ENCODE measurements around the gene HEATR5B. TPM values are rescaled to one million over a fixed set of nuclear protein-coding genes. Genes with fewer than 3 reads are reported as not detected.
"Not testable (repeated sequence)": the region's sequence is repeated elsewhere in the genome, so short reads cannot be mapped to it uniquely, and the experiment has no call there.

Gene HEATR5B
- total and polyA plus RNA-seq, 2 of the 8 experiments (the other 6 are each of a cell fraction or from before 2014, with no cell fraction given) = 7.0 to 12.6 TPM

- H4K91ac ChIP-seq (replicated peaks; ENCODE audit: insufficient read length, low read length); H3K27me3 ChIP-seq (replicated peaks in 1 of 4; ENCODE audit: control insufficient read depth in 3 of 4, extremely low read depth in 1 of 4, insufficient read depth in 3 of 4, low read length in 3 of 4); H2BK5ac ChIP-seq (ENCODE audit: low read depth, low read length); H3K4ac ChIP-seq (replicated peaks; ENCODE audit: insufficient read length, low read depth, low read length); H3K23ac ChIP-seq (ENCODE audit: insufficient read length); FAIRE-seq; H3K4me2 ChIP-seq (ENCODE audit: insufficient read depth in 1 of 2, low read depth in 2 of 2, low read length in 2 of 2); H2AK5ac ChIP-seq (ENCODE audit: low read depth, low read length); H4K8ac ChIP-seq (ENCODE audit: extremely low read depth, insufficient read depth, low read length); H3K4me3 ChIP-seq (ENCODE audit: extremely low read depth in 1 of 4, insufficient read depth in 2 of 4, low read depth in 3 of 4, low read length in 4 of 4); H2BK120ac ChIP-seq (replicated peaks; ENCODE audit: low read depth, low read length); H3K18ac ChIP-seq (ENCODE audit: extremely low read depth, low read length); DNase-seq (ENCODE audit: low read depth in 1 of 2, low spot score in 2 of 2); POLR2A ChIA-PET (ENCODE audit: partially characterized antibody); H3K27ac ChIP-seq (ENCODE audit: low read depth, low read length); H3K9ac ChIP-seq (replicated peaks in 1 of 4; ENCODE audit: extremely low read depth in 1 of 4, low read depth in 3 of 4, low read length in 3 of 4); H3K14ac ChIP-seq (ENCODE audit: insufficient read length); H4K20me1 ChIP-seq (replicated peaks in 1 of 2; ENCODE audit: control insufficient read depth in 1 of 2, insufficient read depth in 2 of 2, low read length in 2 of 2); H3K36me3 ChIP-seq (ENCODE audit: control insufficient read depth in 2 of 4, insufficient read depth in 4 of 4, low read length in 3 of 4); H3K23me2 ChIP-seq (ENCODE audit: low read depth, low read length); H3K9me3 ChIP-seq (ENCODE audit: insufficient read depth in 2 of 2, low read depth in 1 of 2, low read length in 1 of 2); H2AFZ ChIP-seq (ENCODE audit: low read length); H2BK20ac ChIP-seq (ENCODE audit: low read length); H2BK15ac ChIP-seq (ENCODE audit: low read length); H2BK12ac ChIP-seq (ENCODE audit: low read depth, low read length); H3K79me1 ChIP-seq (ENCODE audit: low read depth, low read length); H3K56ac ChIP-seq (replicated peaks; ENCODE audit: insufficient read length, low read depth, low read length); H4K5ac ChIP-seq (ENCODE audit: insufficient read length, low read depth, low read length); H3K4me1 ChIP-seq (replicated peaks in 1 of 4; ENCODE audit: control insufficient read depth in 3 of 4, insufficient read depth in 4 of 4, low read length in 3 of 4): not testable (repeated sequence)
- H3K79me2 ChIP-seq (ENCODE audit: control insufficient read depth in 1 of 2, insufficient read depth in 2 of 2, low read length in 2 of 2) = peaks cover 2 to 32% of the 10 kb centered on the region in 2 experiments; a peak in 2 of 4 replicates
- 97% methylated on average over 6 of the region's 6 CpGs; no CpG with 5 or more reads in 1 of the 2 experiments for WGBS, 2 experiments (ENCODE audit: extremely low coverage in 1 of 2, insufficient coverage in 1 of 2, insufficient read length in 1 of 2, insufficient replicate concordance in 2 of 2, low coverage in 1 of 2, low lambda C conversion rate in 2 of 2, missing lambda C conversion rate in 1 of 2)
- CTCF ChIA-PET (ENCODE audit: partially characterized antibody) = interaction anchor here (1.4 kb wide), 1 partner anchor 13 kb away, joined by 4 read pairs; no protein-coding TSS in a partner anchor
These were observed 152.5 kb downstream of the HEATR5B start for GRCh38 chr2:36931688-36932087.

Other genes starting within 250 kb of the HEATR5B start
- 38.9 and 47.0 TPM in 2 replicates for gene STRN, start 117.8 kb downstream of the HEATR5B start, total RNA-seq (2021; fragmentation: NEBNext Ultra II Directional; extraction: Animal tissue kit (Norgen Biotek cat#: 25700))
- 6.4 and 8.3 TPM in 2 replicates for gene STRN, start 117.8 kb downstream of the HEATR5B start, polyA plus RNA-seq (2011; rRNA removed)
- gene GPATCH11, start 146 bp upstream of the HEATR5B start, total RNA-seq (2021; fragmentation: NEBNext Ultra II Directional; extraction: Animal tissue kit (Norgen Biotek cat#: 25700)) = 2.7 and 3.4 TPM in 2 replicates
- gene GPATCH11, start 146 bp upstream of the HEATR5B start, polyA plus RNA-seq (2011; rRNA removed) = 0.38 and 0.60 TPM in 2 replicates
- 46.3 and 46.9 TPM in 2 replicates for gene EIF2AK2, start 72.6 kb upstream of the HEATR5B start, total RNA-seq (2021; fragmentation: NEBNext Ultra II Directional; extraction: Animal tissue kit (Norgen Biotek cat#: 25700))
- 6.8 and 13.1 TPM in 2 replicates for gene EIF2AK2, start 72.6 kb upstream of the HEATR5B start, polyA plus RNA-seq (2011; rRNA removed)
- not detected in 2 replicates for gene SULT6B1, start 104.3 kb upstream of the HEATR5B start, total RNA-seq (2021; fragmentation: NEBNext Ultra II Directional; extraction: Animal tissue kit (Norgen Biotek cat#: 25700))
- not detected in 2 replicates for gene SULT6B1, start 104.3 kb upstream of the HEATR5B start, polyA plus RNA-seq (2011; rRNA removed)
- 43.5 and 43.6 TPM in 2 replicates for gene CEBPZOS, start 112.1 kb upstream of the HEATR5B start, total RNA-seq (2021; fragmentation: NEBNext Ultra II Directional; extraction: Animal tissue kit (Norgen Biotek cat#: 25700))
- 20.5 and 27.3 TPM in 2 replicates for gene CEBPZOS, start 112.1 kb upstream of the HEATR5B start, polyA plus RNA-seq (2011; rRNA removed)
- 186 and 201 TPM in 2 replicates for gene CEBPZ, start 147.2 kb upstream of the HEATR5B start, total RNA-seq (2021; fragmentation: NEBNext Ultra II Directional; extraction: Animal tissue kit (Norgen Biotek cat#: 25700))
- gene CEBPZ, start 147.2 kb upstream of the HEATR5B start, polyA plus RNA-seq (2011; rRNA removed) = 14.7 and 19.1 TPM in 2 replicates
- 46.8 and 56.0 TPM in 2 replicates for gene NDUFAF7, start 147.3 kb upstream of the HEATR5B start, total RNA-seq (2021; fragmentation: NEBNext Ultra II Directional; extraction: Animal tissue kit (Norgen Biotek cat#: 25700))
- gene NDUFAF7, start 147.3 kb upstream of the HEATR5B start, polyA plus RNA-seq (2011; rRNA removed) = 34.0 and 50.2 TPM in 2 replicates
- 55.2 and 63.3 TPM in 2 replicates for gene PRKD3, start 240.5 kb upstream of the HEATR5B start, total RNA-seq (2021; fragmentation: NEBNext Ultra II Directional; extraction: Animal tissue kit (Norgen Biotek cat#: 25700))
- 10.0 and 12.0 TPM in 2 replicates for gene PRKD3, start 240.5 kb upstream of the HEATR5B start, polyA plus RNA-seq (2011; rRNA removed)

Measured in H1 (cell line).